Lower leg skin (tissue), 3 donors: ENCODE results near the gene BLM.

ENCODE experiments used
- POLR2A ChIP-seq, 2 donors: fragments of 450-650 bp; IDR thresholded peaks; one replicate each; pipeline ENCODE4 v1.6.1; 2016 to 2017; ENCODE audit warnings: antibody characterized with exemption in 2 of 2, mild to moderate bottlenecking in 1 of 2, moderate library complexity in 1 of 2
- TF ChIP-seq, protein P1 (sequence below), 3 donors: fragments of 450-650 bp; IDR thresholded peaks; one replicate each; pipeline ENCODE4 v1.5.1; 2016; ENCODE audit warnings: antibody characterized with exemption in 3 of 3, mild to moderate bottlenecking in 3 of 3, moderate library complexity in 2 of 3

DNA sequence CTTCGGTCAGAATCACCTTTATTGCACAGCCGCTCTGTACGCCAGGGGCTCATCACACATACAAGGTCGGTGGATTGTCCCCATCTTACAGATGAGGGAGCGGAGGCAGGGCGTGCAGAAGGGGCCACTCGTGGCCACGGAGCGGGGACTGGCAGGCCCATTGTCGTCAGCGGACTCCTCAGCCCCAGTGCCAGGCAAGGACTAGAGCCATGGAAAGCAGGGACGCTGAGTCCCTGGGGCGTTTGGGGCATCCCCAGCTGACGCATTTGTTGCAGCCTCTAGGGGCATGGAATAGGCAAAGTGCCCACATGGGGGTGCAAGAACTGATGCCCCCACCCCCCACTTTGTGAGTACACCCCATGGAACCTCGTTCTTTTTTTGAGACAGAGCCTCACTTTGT lies 121.4 kb downstream of the BLM start:
- TF ChIP-seq, protein P1, sequence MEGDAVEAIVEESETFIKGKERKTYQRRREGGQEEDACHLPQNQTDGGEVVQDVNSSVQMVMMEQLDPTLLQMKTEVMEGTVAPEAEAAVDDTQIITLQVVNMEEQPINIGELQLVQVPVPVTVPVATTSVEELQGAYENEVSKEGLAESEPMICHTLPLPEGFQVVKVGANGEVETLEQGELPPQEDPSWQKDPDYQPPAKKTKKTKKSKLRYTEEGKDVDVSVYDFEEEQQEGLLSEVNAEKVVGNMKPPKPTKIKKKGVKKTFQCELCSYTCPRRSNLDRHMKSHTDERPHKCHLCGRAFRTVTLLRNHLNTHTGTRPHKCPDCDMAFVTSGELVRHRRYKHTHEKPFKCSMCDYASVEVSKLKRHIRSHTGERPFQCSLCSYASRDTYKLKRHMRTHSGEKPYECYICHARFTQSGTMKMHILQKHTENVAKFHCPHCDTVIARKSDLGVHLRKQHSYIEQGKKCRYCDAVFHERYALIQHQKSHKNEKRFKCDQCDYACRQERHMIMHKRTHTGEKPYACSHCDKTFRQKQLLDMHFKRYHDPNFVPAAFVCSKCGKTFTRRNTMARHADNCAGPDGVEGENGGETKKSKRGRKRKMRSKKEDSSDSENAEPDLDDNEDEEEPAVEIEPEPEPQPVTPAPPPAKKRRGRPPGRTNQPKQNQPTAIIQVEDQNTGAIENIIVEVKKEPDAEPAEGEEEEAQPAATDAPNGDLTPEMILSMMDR (IDR thresholded peaks at IDR 0.05) = no peak
- TF ChIP-seq POLR2A (IDR thresholded peaks at IDR 0.05) = no peak
